Ishikawa (cell line): Measurements from ENCODE around the gene APOA5.

Experiments
- MAX ChIP-seq: IDR thresholded peaks from 2 replicates; pipeline ENCODE4 v1.6.1; 2012
- RAD21 ChIP-seq: IDR thresholded peaks from 2 replicates; pipeline ENCODE4 v1.6.1; 2012; ENCODE audit warnings: low read depth
- TF ChIP-seq, protein P1 (sequence below): IDR thresholded peaks from 2 replicates; pipeline ENCODE4 v1.6.1; 2012; ENCODE audit warnings: low read depth, mild to moderate bottlenecking

DNA sequence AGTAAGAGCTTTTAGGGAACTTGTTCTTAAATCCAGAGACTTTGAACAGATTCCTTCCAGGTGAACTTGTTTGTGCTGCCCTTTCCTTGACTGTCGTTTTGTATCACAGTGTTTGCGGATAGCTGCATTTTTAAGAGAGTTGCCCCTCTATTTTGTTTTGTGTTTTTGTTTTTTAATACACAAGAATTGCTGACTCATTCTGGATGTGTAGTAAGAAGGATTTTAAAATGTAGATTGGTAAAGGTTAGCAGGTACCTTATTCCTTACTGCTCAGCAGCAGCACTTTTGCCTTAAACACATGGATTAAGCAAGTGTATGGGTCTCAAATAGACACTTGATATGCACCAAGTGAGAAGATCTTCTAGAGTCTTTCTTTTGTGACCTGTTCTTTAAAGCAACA is 8.9 kb upstream of the APOA5 start:
- TF ChIP-seq, protein P1, sequence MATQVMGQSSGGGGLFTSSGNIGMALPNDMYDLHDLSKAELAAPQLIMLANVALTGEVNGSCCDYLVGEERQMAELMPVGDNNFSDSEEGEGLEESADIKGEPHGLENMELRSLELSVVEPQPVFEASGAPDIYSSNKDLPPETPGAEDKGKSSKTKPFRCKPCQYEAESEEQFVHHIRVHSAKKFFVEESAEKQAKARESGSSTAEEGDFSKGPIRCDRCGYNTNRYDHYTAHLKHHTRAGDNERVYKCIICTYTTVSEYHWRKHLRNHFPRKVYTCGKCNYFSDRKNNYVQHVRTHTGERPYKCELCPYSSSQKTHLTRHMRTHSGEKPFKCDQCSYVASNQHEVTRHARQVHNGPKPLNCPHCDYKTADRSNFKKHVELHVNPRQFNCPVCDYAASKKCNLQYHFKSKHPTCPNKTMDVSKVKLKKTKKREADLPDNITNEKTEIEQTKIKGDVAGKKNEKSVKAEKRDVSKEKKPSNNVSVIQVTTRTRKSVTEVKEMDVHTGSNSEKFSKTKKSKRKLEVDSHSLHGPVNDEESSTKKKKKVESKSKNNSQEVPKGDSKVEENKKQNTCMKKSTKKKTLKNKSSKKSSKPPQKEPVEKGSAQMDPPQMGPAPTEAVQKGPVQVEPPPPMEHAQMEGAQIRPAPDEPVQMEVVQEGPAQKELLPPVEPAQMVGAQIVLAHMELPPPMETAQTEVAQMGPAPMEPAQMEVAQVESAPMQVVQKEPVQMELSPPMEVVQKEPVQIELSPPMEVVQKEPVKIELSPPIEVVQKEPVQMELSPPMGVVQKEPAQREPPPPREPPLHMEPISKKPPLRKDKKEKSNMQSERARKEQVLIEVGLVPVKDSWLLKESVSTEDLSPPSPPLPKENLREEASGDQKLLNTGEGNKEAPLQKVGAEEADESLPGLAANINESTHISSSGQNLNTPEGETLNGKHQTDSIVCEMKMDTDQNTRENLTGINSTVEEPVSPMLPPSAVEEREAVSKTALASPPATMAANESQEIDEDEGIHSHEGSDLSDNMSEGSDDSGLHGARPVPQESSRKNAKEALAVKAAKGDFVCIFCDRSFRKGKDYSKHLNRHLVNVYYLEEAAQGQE = no peak
- TF ChIP-seq RAD21 (no peak), MAX (no peak)
